ENCODE measurements around the gene ARHGEF26.

DNA sequence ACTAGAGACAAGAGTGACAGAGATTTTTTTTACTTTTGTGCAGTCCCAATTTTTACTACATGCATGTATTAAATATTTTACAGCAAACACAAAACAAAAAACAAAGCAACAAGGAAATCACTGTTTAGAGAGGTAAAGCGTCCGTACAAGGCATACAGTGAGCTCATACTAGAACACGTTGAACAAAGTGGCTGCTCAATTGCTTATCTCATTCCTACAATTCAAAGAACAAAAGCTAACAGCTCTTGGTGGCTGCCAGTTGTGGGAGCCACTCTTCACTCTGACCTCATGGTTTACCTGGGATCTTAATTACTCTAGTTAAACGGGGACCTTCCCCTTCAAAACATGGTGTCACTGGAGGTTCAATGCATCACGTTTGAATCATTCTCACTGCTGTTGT is 7.6 kb upstream of the ARHGEF26 start:
- TF ChIP-seq, protein P1, sequence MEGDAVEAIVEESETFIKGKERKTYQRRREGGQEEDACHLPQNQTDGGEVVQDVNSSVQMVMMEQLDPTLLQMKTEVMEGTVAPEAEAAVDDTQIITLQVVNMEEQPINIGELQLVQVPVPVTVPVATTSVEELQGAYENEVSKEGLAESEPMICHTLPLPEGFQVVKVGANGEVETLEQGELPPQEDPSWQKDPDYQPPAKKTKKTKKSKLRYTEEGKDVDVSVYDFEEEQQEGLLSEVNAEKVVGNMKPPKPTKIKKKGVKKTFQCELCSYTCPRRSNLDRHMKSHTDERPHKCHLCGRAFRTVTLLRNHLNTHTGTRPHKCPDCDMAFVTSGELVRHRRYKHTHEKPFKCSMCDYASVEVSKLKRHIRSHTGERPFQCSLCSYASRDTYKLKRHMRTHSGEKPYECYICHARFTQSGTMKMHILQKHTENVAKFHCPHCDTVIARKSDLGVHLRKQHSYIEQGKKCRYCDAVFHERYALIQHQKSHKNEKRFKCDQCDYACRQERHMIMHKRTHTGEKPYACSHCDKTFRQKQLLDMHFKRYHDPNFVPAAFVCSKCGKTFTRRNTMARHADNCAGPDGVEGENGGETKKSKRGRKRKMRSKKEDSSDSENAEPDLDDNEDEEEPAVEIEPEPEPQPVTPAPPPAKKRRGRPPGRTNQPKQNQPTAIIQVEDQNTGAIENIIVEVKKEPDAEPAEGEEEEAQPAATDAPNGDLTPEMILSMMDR (IDR thresholded peaks at IDR 0.05): no peak
- TF ChIP-seq POLR2AphosphoS5 (IDR thresholded peaks at IDR 0.05) (no peak), POLR2A (IDR thresholded peaks at IDR 0.05) (no peak)
